DMS114 treated with DMSO at 0.1 percent for 48 hours (cell line): Measurements from ENCODE around the gene DOCK11.

Experiments
- DNase-seq: peaks from one replicate; lab custom pipeline; 2025; ENCODE audit not compliant: unreplicated experiment; lab: John Stamatoyannopoulos, UW

Gene DOCK11

DNA sequence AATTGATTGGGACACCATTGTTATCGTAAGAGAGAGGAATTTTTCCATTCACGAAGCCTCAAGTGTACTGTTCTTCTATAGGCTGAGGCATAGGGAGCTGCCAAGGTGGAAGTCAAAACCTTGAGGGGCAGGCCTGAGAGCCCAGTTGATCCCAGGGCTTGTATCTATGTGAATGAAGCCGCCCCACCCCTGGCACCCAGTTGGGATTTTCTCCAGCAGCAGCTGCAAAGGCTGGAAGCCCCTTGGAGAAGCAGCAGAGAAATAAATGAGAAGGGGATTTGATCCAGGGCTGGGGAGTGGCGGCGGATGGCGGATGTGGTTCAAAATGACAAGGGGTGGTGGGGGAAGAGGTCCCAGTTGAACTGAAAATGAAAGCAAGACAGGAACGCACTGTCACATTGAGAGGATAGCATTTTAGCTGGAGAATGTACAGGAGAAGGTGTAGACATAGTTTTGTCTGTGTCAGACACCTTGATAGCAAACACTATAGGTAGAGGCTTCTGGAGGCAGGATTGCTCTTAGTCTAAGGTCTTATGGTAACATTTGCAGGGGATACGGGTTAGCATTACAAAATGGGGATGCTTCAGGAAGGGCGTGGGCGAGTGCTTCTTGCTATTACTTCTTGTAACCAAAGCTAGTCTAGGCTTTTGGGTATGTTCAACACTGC, 32.6 kb downstream of the DOCK11 start:
- no peak for DNase-seq

DNA sequence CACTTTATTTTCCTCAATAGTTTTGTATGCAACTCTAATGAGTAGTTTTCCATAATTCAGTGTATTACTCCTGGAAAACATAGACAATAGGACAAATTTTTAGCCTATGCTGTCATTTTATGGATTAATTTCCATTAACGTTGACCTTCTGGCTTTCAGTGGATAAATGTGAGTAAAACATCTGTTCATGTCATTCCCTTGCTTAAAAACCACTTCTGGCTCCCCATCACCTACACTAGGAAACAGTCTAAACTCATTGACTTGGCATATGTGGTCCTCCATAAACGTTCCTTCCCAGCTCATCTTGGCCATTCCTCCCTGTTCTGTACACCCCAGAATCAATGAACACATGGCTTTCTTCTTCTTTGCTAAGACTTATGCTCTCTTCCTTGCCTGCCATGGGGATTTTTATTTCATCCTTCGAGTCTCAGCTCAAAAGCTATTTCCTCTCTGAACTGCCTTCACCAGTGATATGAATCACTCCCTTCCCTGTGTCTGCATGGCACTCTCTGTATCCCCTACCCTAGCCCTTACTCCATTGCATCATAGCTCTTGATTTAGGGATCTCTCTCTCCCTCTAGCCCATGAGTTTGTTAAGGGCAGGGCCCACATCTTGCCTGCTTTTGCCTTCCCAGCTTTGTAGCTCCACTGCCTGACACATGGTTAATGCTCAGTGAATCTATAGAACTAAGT, 34.8 kb downstream of the DOCK11 start:
- DNase-seq, result no peak

DNA sequence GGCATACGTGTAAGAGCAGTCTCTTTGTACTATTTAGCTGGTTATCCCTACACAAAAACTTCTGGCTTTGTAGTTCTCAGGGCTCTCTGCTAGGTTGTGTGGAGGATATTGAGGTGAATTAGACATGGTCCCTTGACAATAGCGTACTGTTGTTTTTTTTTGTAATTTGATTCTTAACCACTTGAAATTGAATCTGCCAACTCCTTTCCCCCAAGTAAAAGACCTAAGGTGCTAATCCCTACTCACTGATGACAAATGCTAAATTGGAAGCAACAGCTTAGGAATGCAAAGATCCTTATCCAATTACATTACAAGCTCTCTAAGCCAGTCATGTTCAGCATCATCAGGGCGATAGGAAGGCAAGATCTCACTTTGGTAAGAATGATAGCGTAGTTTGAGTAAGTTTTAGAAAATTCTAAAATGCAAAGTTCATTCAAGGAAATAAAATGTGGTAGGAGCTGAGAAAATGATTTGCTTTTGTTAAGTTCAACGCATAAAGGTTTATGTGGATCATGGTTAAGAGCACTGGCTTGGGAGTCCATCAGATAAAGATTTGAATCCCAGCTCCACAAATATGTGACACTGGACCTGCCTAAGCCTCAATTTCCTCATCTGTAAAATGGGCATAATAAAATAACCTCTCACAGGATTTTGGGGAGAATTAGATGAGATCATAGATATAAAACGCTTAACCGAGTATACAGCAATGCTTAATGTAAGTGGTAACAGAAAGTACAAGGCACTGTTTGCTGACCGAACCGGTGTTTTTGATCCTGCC, 39.3 kb downstream of the DOCK11 start:
- no peak for DNase-seq

DNA sequence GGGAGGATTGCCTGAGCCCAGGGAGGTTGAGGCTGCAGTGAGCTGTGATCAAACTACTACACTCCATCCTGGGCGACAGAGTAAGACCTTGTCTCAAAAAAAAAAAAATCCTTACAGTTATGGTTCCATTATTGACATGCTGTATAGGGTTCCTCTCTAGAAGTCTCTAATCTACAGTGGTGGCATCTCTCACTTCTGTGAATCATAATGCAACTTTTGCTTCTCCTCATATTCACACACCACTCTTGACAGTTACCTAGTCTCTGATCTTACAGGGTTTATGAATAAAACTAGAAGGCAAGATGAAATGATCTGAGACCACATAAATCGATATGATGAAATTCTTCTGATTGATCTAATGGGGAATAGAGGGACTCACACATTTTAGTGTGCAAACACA, 40.6 kb downstream of the DOCK11 start:
- no peak for DNase-seq

DNA sequence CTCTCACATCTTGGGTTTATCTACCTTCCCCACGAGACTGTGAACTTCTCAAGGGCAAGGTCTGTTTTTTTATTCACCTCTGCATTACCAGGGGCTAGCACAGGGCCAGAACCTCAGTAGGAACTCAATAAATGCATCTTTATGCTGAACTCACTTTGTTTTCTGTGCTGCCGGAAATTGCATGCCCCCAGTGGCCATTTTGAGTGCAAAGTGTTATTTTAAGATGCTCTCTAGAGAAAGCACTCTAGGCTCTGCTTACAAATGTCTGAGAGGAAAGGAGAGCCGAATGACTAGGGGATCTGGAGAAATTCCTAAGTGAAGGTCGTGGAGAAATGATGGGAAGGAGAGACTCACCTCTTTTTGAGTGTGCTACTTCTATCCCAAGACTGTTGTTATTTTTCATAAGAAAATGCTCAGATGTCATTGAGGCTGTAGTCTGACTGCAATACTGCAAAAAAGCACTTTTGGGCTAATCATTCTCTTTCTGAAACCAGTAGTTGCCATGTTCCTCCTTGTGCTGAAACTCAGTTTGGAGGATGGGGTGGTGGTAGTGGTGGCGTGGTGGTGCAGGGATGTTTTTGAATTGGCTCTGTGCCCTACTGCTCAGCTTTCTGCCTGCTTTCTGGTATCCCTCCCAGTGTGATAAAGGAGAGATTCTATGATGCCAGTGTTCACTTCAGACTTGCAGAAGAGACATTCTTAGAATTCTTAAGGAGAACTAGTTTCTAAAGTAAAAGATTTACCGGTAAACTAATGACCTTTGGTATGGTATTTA, 41.3 kb downstream of the DOCK11 start:
- DNase-seq, result no peak

DNA sequence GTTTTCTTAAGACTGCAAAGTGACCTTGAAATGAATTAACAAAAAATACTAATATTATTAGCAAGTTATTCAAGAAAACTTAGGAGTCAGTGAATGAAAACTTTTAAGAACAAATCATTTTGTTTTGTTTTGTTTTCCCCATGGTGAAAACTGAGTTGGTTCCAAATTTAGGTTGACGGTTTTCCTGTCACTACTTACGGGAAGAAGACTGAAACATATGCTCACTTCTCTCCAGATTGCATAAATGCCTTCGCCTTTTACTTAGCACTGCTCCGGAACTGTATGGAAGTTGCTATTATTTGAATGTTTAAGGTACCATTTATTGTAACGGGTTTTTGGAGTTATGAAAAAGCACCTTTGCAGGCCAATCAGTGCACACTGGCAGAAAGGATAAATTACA, 42.8 kb downstream of the DOCK11 start:
- no peak for DNase-seq

DNA sequence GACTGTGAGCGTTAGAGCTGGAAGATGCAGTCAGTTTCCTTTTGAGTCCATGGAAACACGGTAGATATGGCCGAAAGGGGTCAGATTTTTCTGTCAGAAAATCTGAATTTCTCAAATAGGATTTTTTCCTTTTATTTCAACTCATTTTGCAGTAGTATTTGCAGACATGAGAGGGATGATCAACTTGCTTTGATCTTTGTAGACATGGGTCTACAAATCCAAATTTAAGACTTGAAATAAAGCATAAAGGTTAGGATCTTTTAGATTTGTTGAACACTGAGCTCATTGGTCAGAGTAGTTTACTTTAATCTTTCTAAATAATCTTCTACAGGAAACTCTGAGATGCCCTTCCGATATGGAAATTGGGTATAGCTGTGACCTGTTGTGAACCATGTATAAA, 44.7 kb downstream of the DOCK11 start:
- no peak for DNase-seq

DNA sequence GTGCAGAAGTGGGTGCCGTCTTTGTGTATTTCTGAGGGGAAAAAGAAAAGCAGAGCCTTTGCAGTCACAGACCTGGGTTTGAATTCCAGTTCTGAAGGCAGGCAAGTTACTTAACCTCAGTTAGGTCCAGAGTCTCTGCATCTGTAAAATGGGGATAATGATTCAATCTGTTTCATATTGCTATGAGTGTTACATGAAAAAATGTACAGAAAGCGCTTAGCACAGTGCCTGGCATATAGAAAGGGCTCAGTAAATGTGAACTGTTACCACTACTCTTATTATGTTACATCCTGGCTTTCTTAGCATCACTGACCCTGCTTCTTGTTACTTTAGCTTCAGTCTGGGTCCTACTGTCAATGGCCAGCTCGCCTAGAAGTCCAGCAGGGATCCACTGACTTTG, 45.9 kb downstream of the DOCK11 start:
- DNase-seq, result no peak

DNA sequence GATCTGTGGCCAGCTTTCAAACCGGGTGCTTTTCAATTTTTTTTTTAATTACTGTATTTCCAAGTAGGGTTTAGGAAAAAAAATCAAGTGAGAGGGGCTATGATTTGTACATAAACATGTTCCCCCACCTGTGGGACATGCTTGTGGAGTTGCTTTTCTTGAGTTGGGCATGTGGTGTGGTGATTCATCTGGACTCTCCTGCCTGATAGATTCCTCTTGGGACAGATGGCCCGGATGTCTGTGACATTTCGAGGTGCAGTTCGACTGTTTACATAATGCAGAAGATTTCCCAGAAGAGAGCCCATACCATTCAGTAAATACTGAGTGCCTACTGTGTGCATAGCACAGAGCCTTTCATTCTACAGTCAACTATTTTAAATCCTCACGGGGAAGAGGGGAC, 49.9 kb downstream of the DOCK11 start:
- no peak for DNase-seq

DNA sequence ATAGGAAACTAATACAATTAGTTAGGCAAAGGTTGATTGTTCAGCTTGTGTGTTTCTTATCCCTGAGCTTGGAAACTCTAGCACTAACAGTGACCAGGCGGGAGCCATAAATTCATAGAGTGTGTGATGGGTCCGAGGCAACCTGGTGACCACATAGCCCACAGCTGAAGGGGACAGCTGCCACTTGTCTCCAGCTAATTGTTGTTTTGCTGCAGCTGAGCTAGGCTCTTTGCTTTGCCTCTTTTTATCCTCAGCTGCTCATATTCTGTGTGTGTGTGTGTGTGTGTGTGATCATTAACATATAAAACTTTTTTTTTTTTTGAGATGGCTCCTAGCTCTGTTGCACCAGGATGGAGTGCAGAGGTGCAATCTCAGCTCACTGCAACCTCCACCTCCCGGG, 53.2 kb downstream of the DOCK11 start:
- no peak for DNase-seq

DNA sequence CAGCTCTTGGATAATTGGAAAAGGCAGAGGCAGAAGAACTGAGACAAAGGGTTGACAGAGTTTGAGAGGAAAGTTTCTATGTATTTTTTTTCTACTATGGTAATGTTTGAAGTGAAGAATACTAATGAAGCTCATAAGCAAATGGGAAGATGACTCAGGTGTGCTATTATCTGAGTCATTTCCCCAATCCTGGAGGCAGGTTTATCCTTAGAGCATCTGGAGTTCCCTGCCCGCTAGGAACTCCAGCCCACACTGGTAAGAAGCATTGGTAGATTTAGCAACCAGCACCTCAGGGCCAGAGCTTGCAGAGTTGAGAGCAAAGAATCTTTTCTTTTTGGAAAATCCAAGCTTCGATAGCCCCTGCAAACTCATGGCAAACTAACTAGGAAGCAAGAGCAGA, 55.2 kb downstream of the DOCK11 start:
- DNase-seq, result no peak

DNA sequence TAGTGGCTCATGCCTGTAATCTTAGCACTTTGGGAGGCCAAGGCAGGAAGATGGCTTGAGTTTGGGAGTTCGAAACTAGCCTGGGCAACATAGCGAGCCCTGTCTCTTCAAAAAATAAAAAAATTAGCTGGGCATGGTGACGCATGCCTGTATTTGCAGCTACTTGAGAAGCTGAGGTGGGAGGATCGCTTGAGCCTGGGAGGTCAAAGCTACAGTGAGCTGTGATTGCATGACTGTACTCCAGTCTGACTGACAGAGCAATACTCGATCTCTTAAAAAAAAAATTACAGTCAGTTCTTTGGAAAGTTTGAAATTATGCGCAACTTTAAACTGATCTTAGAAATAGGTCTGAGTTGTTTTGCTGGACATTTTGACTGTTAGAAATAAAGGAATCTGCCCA, 55.8 kb downstream of the DOCK11 start:
- DNase-seq, result no peak

DNA sequence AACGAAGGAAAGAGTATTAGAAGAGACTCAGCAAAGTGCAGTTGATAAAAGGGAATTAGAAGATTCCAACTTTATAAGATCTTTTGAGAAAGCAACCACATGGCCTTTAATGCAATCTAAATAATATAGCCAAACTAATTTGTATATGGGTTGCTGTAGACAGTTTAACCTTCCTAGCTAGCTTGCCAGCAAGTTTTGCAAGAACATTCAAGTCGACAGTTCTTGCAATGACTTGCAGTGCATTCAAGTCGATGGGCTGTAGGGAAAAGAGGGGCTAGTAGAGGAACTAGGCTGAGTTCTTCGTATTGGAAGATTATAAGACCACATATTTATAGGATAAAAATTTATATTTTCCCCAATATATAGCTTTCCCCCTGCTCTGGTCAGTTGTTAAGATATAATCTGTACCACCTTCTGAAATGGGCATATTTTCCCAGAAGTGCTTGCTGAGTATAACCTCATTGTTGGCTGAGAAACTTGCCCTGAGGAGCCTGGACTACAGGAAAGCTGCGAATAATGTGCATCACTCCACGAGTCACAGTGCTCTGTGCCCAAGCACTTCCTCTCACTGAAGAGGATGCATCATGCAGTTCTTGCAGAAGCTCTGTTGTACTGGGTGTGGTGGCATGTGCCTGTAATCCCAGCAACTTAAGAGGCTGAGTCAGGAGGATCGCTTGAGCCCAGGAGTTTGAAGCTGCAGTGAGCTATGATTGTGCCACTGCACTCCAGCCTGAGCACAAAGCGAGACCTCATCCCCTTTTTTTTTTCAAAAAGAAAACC, 56.7 kb downstream of the DOCK11 start:
- DNase-seq, result no peak

DNA sequence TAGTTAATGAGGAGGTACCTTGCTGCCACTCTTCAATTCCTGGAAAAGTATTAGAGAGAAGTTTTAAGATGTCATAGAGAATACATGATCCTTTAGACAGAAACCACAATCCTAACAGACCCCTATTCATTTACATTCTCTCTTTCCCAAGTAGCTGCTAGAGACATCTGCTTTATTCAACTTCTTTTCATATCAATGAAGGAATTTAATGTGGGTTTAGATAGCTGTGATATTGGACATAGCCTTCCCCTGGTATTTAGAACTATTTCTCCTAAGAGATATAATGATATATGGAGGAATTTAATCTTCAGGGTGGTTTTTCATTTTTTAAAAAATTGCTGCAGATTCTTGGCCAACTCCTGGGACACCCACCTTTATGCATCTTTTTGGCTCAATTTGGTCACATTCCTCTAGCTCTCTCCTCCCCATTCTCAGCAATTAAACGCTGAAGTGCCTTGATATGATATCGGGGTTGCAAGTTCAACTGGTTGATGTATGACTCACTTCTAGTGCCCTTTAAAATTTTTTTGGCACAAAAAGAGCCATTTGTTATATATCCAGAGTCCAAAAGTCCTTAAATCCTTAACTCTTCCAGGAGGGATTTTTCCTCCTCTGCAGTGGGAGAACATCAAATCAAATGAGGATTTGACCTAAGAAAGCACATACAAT, 57.6 kb downstream of the DOCK11 start:
- no peak for DNase-seq

DNA sequence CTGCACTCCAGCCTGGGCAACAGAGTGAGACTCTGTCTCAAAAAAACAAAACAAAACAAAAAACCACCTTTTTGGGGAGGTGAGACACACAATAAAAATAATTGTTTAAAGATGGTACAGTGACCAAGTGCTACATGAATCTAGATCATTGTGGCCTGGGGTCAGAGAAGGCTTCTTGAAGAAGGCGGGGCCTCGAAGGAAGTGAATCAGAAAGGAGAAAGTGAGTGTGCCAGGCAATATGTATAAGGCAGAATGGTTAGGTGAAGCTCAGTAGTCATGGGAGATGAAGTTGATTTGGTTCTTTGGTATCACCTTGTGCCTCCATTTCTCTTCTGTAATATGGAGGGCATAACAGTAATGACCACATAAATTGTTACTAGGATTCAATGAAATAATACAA, 58.9 kb downstream of the DOCK11 start:
- no peak for DNase-seq

DNA sequence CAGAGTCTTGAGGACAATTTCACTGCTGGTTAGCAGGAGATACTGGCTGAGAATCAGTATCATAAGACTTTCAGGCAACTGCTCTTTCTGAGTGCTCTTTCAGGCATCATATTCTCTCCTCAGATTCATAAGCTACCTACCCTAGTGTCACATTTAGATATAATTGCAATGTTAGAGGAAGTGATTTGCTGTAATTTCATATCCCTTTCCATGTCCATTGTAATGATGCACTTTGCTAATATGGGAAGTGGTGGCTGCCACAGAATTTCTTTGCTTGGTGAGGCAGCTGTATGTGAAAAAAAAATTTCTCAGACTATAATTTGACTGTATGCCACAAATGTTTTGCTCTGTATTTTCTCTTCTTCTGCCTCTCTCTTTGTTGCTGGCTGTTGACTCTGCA, 63.3 kb downstream of the DOCK11 start:
- DNase-seq, result no peak

DNA sequence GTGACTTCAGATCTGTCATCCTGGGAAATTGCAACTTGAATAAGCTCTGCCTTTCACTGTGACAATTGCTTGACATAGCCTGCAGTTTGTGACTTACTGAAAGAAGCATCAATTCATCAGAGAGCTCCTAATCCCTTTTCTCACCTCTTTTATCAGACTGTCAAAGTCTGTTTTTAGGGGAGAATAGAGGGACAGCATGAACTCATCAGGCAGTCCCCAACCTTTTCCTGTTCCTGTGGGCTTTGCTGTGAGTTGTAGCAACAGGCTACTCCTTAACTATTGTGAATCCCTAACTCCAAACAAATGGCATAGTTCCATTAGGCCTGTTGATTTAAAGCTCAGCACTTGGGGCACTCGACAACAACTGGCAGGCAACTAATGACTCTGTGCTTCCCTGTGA, 64.9 kb downstream of the DOCK11 start:
- DNase-seq, result no peak

DNA sequence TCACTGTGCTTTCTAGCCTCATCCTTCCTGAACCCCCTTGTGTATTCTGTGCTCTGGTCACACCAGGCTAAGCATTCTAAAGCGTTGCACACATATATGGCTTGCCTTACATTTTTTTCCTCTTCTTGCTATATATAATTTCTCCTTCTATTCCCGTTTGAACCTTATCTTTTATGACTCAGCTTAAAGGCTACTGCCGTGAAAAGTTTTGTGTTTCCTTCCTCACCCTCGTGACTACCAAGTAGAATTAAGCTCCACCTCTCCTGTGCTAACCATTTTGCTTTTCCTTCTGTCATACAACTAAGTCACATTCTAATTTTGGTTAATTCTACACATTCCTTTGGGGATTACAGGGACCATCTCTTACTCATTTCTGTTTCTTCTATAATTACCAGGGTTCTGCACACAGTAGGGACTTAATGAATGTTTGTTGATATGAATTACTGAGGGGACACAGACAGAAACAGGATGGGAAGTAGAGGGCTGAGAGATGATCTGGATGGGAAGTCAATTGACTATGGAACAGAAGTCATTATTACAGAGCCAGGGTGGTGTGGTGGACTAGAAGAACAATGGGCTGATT, 67.1 kb downstream of the DOCK11 start:
- DNase-seq, result no peak

DNA sequence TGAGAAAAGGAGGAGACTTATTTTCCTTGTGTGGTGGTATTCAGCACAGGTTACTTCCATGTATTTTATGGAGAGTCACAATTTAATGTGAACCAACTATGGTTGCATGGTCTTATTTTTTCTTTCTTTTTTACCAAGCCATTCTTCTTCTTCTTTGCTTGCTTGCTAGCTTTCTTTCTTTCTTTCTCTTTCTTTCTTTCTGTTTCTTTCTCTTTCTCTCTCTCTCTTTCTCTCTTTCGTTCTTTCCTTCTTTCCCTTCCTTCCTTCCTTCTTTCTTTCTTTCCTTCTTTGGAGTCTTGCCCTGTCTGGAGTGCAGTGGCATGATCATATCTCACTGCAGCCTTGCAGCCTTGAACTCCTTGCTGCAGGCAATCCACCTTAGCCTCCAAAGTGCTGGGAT, 68.9 kb downstream of the DOCK11 start:
- DNase-seq, result no peak

DNA sequence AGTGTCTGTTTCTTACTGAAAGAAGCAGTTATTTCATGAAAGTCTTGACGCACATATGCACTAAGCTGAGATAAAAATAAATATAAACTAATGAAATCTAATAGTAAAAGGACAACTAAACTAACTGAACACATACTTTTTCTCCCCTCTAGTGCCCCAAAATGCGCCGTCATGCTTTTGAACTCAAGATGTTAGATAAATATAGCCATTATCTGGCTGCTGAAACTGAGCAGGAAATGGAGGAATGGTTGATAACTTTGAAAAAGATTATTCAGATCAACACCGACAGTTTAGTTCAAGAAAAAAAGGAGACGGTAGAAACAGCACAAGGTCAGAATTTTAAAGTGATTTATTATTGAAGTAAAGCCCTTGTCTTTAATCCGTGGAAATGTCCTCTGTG, 70.2 kb downstream of the DOCK11 start:
- DNase-seq, result no peak
